Epithelial cell of esophagus (primary cell): ENCODE data around the gene TMC4.

Experiments used
- DNase-seq: peaks from one replicate; pipeline ENCODE4 v3.0.0; 2010; ENCODE audit warnings: low read depth
- H3K4me3 ChIP-seq: 2 replicates; pipeline ENCODE4 v1.5.1; 2011; ENCODE audit warnings: mild to moderate bottlenecking, low read length, control low read depth
- CTCF ChIP-seq: IDR thresholded peaks from 2 replicates; pipeline ENCODE4 v1.5.1; 2011; ENCODE audit warnings: low read depth, mild to moderate bottlenecking, low read length, control low read depth, inconsistent platforms; ENCODE audit not compliant: insufficient read depth; ENCODE audit errors: missing control alignments

Gene TMC4

GRCh38 chr19:54156490-54156889, 16.5 kb downstream of the TMC4 start:
- no peak for DNase-seq
- no peak overlapping the region for H3K4me3 ChIP-seq
- TF ChIP-seq CTCF: no peak

GRCh38 chr19:54155694-54156093, 17.3 kb downstream of the TMC4 start:
- no peak for TF ChIP-seq CTCF
- DNase-seq: no peak
- no peak overlapping the region for H3K4me3 ChIP-seq

- H3K4me3 ChIP-seq: no peak overlapping the region
- TF ChIP-seq CTCF: no peak
- no peak for DNase-seq
Observed at GRCh38 chr19:54154603-54155345, 18.2 kb downstream of the TMC4 start.

- no peak overlapping the region for H3K4me3 ChIP-seq
- TF ChIP-seq CTCF: no peak
- no peak for DNase-seq
Observed at GRCh38 chr19:54153731-54154326, 19.1 kb downstream of the TMC4 start.

GRCh38 chr19:54152878-54153524, 20.0 kb downstream of the TMC4 start:
- no peak for DNase-seq

GRCh38 chr19:54152267-54152666, 20.7 kb downstream of the TMC4 start:
- no peak for DNase-seq
- no peak overlapping the region for H3K4me3 ChIP-seq

More at GRCh38 chr19:54152878-54153524, 20.0 kb downstream of the TMC4 start:
- H3K4me3 ChIP-seq: no peak overlapping the region
- no peak for TF ChIP-seq CTCF

More at GRCh38 chr19:54152267-54152666, 20.7 kb downstream of the TMC4 start:
- TF ChIP-seq CTCF: no peak
